Measurements from ENCODE around the gene FOXP4. TPM values are rescaled to one million over a fixed set of nuclear protein-coding genes. Genes with fewer than 3 reads are reported as not detected.

Gene FOXP4
- total and polyA plus RNA-seq, 2 of the 13 experiments (the other 11 are each of a cell fraction or from before 2014, with no cell fraction given) = 11.0 to 12.4 TPM

- TF ChIP-seq FUBP1 (CRISPR knock-in tag; IDR thresholded peaks at IDR 0.05; ENCODE audit: borderline replicate concordance) (no peak), RXRA (CRISPR knock-in tag; IDR thresholded peaks at IDR 0.05) (peak; percentile 79), DNMT1 (CRISPR knock-in tag; IDR thresholded peaks at IDR 0.05) (no peak), RFX1 (IDR thresholded peaks at IDR 0.05) (no peak), ZNF83 (CRISPR knock-in tag; IDR thresholded peaks at IDR 0.05; ENCODE audit: borderline replicate concordance) (no peak), ZBTB1 (CRISPR knock-in tag; IDR thresholded peaks at IDR 0.05; ENCODE audit: borderline replicate concordance) (no peak), PAWR (CRISPR knock-in tag; IDR thresholded peaks at IDR 0.05; ENCODE audit: borderline replicate concordance) (no peak), TBX3 (IDR thresholded peaks at IDR 0.05; ENCODE audit: borderline replicate concordance) (no peak), THAP8 (CRISPR knock-in tag; IDR thresholded peaks at IDR 0.05; ENCODE audit: borderline replicate concordance) (no peak), MEIS1 (CRISPR knock-in tag; IDR thresholded peaks at IDR 0.05; ENCODE audit: borderline replicate concordance) (no peak), ZFP36 (IDR thresholded peaks at IDR 0.05; ENCODE audit: borderline replicate concordance, low read depth, low read length, partially characterized antibody) (no peak), NCOR1 (IDR thresholded peaks at IDR 0.05; ENCODE audit: borderline replicate concordance, low read length) (0 out of 2 replicates have a peak, but pooled peaks have one; percentile 22), ZFP62 (CRISPR knock-in tag; IDR thresholded peaks at IDR 0.05) (no peak), ELF4 (CRISPR knock-in tag; IDR thresholded peaks at IDR 0.05; ENCODE audit: borderline replicate concordance) (no peak), ZNF691 (CRISPR knock-in tag; IDR thresholded peaks at IDR 0.05; ENCODE audit: borderline replicate concordance, low read depth) (no peak), ZNF160 (CRISPR knock-in tag; IDR thresholded peaks at IDR 0.05) (no peak), TFAP4 (IDR thresholded peaks at IDR 0.05; ENCODE audit: borderline replicate concordance, low read depth) (peak; percentile 70; the same call in 1 of the 2 replicates)
- TF ChIP-seq, protein P1, sequence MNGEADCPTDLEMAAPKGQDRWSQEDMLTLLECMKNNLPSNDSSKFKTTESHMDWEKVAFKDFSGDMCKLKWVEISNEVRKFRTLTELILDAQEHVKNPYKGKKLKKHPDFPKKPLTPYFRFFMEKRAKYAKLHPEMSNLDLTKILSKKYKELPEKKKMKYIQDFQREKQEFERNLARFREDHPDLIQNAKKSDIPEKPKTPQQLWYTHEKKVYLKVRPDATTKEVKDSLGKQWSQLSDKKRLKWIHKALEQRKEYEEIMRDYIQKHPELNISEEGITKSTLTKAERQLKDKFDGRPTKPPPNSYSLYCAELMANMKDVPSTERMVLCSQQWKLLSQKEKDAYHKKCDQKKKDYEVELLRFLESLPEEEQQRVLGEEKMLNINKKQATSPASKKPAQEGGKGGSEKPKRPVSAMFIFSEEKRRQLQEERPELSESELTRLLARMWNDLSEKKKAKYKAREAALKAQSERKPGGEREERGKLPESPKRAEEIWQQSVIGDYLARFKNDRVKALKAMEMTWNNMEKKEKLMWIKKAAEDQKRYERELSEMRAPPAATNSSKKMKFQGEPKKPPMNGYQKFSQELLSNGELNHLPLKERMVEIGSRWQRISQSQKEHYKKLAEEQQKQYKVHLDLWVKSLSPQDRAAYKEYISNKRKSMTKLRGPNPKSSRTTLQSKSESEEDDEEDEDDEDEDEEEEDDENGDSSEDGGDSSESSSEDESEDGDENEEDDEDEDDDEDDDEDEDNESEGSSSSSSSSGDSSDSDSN (CRISPR knock-in tag; IDR thresholded peaks at IDR 0.05) = peak; percentile 67
- TF ChIP-seq, protein P2, sequence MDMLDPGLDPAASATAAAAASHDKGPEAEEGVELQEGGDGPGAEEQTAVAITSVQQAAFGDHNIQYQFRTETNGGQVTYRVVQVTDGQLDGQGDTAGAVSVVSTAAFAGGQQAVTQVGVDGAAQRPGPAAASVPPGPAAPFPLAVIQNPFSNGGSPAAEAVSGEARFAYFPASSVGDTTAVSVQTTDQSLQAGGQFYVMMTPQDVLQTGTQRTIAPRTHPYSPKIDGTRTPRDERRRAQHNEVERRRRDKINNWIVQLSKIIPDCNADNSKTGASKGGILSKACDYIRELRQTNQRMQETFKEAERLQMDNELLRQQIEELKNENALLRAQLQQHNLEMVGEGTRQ (IDR thresholded peaks at IDR 0.05; ENCODE audit: low read depth, low read length) = no peak
- TF ChIP-seq, protein P2 (CRISPR knock-in tag; IDR thresholded peaks at IDR 0.05; ENCODE audit: borderline replicate concordance) = no peak
Observed at GRCh38 chr6:41498968-41499599, 47.1 kb upstream of the FOXP4 start (continued).

Data from HepG2 (cell line).